ENCODE measurements around the gene ZFP57.

DNA sequence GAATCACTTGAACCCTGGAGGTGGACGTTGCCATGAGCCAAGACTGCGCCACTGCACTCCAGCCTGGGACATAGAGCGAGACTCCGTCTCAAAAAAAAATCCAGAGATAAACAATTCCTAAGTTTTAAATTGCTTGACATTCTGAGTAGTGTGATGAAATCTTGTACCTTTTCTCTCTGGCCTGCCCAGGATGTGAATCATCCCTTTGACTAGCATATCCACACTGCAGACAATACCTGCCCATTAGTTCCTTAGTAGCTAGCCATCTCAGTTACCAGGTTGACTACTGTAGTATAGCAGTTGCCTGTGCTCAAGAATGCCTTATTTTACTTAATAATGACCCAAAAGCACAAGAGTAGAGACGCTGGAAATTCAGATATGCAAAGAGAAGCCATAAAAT is 2.8 kb downstream of the ZFP57 start:
- TF ChIP-seq, protein P1, sequence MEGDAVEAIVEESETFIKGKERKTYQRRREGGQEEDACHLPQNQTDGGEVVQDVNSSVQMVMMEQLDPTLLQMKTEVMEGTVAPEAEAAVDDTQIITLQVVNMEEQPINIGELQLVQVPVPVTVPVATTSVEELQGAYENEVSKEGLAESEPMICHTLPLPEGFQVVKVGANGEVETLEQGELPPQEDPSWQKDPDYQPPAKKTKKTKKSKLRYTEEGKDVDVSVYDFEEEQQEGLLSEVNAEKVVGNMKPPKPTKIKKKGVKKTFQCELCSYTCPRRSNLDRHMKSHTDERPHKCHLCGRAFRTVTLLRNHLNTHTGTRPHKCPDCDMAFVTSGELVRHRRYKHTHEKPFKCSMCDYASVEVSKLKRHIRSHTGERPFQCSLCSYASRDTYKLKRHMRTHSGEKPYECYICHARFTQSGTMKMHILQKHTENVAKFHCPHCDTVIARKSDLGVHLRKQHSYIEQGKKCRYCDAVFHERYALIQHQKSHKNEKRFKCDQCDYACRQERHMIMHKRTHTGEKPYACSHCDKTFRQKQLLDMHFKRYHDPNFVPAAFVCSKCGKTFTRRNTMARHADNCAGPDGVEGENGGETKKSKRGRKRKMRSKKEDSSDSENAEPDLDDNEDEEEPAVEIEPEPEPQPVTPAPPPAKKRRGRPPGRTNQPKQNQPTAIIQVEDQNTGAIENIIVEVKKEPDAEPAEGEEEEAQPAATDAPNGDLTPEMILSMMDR (IDR thresholded peaks at IDR 0.05) = no peak
- no peak for TF ChIP-seq POLR2A (IDR thresholded peaks at IDR 0.05)

Measured in tibial nerve (tissue), 3 donors.